Endodermal cell (in vitro differentiated cells): ENCODE data around the gene FBXW7. TPM values are rescaled to one million over a fixed set of nuclear protein-coding genes. Genes with fewer than 3 reads are reported as not detected.

Experiments
- DNase-seq: peaks from one replicate; pipeline ENCODE4 v3.0.0-alpha.2; 2017
- H3K27ac ChIP-seq: 2 replicates; pipeline ENCODE4 v1.5.1; 2013; ENCODE audit warnings: mild to moderate bottlenecking, low read depth, low read length, moderate library complexity
- H3K27me3 ChIP-seq: 2 replicates; pipeline ENCODE4 v1.6.1; 2013; ENCODE audit warnings: mild to moderate bottlenecking, low read length, moderate library complexity; ENCODE audit not compliant: insufficient read depth, control insufficient read depth, poor library complexity, severe bottlenecking
- H3K36me3 ChIP-seq: 2 replicates; pipeline ENCODE4 v1.7.0; 2013; ENCODE audit warnings: mild to moderate bottlenecking, low read length, moderate library complexity; ENCODE audit not compliant: control insufficient read depth, insufficient read depth
- H3K4me1 ChIP-seq: one replicate; pipeline ENCODE4 v1.7.0; 2013; ENCODE audit warnings: low read length; ENCODE audit not compliant: control insufficient read depth, insufficient read depth
- H3K4me3 ChIP-seq: 2 replicates; pipeline ENCODE4 v1.5.1; 2013; ENCODE audit warnings: mild to moderate bottlenecking, low read length, moderate library complexity
- H3K9ac ChIP-seq: 2 replicates; pipeline ENCODE4 v1.6.1; 2013; ENCODE audit warnings: mild to moderate bottlenecking, low read length, moderate library complexity; ENCODE audit not compliant: poor library complexity, severe bottlenecking; ENCODE audit errors: extremely low read depth
- H3K9me3 ChIP-seq: 2 replicates; pipeline ENCODE4 v1.6.1; 2013; ENCODE audit warnings: mild to moderate bottlenecking, low read length, moderate library complexity; ENCODE audit not compliant: control insufficient read depth
- H3K27ac Mint-ChIP-seq: 2 replicates; pipeline ENCODE4 v1.8.0; 2020; ENCODE audit warnings: mixed read lengths
- H3K27me3 Mint-ChIP-seq: 2 replicates; pipeline ENCODE4 v1.8.0; 2021; ENCODE audit warnings: mild to moderate bottlenecking, mixed read lengths; ENCODE audit not compliant: insufficient read depth
- H3K36me3 Mint-ChIP-seq: 2 replicates; pipeline ENCODE4 v1.8.0; 2020; ENCODE audit warnings: low read depth, mixed read lengths
- H3K4me1 Mint-ChIP-seq: 2 replicates; pipeline ENCODE4 v1.8.0; 2020; ENCODE audit warnings: mixed read lengths
- H3K4me3 Mint-ChIP-seq: 2 replicates; pipeline ENCODE4 v1.8.0; 2020; ENCODE audit warnings: mild to moderate bottlenecking, moderate library complexity, mixed read lengths
- H3K9me3 Mint-ChIP-seq: 2 replicates; pipeline ENCODE4 v1.8.0; 2020; ENCODE audit warnings: mild to moderate bottlenecking, mixed read lengths
- WGBS, 2 experiments: methylation state at CpG; one replicate each; pipeline versions ENCODE4 v1.1.5 to v1.1.7; 2013; ENCODE audit warnings: missing lambda C conversion rate in 2 of 2, mixed read lengths in 1 of 2; ENCODE audit not compliant: insufficient coverage in 1 of 2, insufficient read length in 1 of 2; 5-methylcytosine and 5-hydroxymethylcytosine counted together
- microRNA-seq: library from miRNA; unstranded; fragments of <30 nt; microRNA quantifications from one replicate; pipeline ENCODE4 v1.2.0, GENCODE V29; 2020; ENCODE audit warnings: borderline microRNAs expressed
- total RNA-seq, 2 donors: library from RNA; stranded (reverse); fragmentation: NEBNext Ultra II Directional in 1 of 2; extraction: Animal tissue kit (Norgen Biotek cat#: 25700) in 1 of 2; gene quantifications; 2 replicates in 1 of 2; 3 replicates in 1 of 2; pipeline ENCODE4 v1.2.1, GENCODE V29; 2021
- TF ChIP-seq, protein P1 (sequence below): fragments of 200-600 bp; sonication (generic); conservative IDR thresholded peaks from 2 replicates; pipeline ENCODE4 v1.5.0; 2021; ENCODE audit warnings: antibody characterized with exemption, mild to moderate bottlenecking

FBXW7 gene
- total RNA-seq, 2 donors from 2014 or later = 34.3 to 34.4 TPM

GRCh38 chr4:152277333-152277732 lies 258.6 kb downstream of the FBXW7 start:
- H3K27me3 Mint-ChIP-seq = peaks cover 2% of the 10 kb centered on the region
- no peak for DNase-seq
- no peaks in the 10 kb centered on the region for H3K9me3 ChIP-seq
- H3K27ac Mint-ChIP-seq = no peak overlapping the region
- WGBS, 2 experiments = 89 to 90% methylated on average over 2 to 5 of the region's 5 CpGs
- no peak overlapping the region for H3K4me3 ChIP-seq
- H3K27ac ChIP-seq = no peak overlapping the region
- no peak overlapping the region for H3K4me3 Mint-ChIP-seq
- H3K36me3 ChIP-seq = no peaks in the 10 kb centered on the region
- H3K4me1 ChIP-seq = no peaks in the 10 kb centered on the region
- TF ChIP-seq, protein P1, sequence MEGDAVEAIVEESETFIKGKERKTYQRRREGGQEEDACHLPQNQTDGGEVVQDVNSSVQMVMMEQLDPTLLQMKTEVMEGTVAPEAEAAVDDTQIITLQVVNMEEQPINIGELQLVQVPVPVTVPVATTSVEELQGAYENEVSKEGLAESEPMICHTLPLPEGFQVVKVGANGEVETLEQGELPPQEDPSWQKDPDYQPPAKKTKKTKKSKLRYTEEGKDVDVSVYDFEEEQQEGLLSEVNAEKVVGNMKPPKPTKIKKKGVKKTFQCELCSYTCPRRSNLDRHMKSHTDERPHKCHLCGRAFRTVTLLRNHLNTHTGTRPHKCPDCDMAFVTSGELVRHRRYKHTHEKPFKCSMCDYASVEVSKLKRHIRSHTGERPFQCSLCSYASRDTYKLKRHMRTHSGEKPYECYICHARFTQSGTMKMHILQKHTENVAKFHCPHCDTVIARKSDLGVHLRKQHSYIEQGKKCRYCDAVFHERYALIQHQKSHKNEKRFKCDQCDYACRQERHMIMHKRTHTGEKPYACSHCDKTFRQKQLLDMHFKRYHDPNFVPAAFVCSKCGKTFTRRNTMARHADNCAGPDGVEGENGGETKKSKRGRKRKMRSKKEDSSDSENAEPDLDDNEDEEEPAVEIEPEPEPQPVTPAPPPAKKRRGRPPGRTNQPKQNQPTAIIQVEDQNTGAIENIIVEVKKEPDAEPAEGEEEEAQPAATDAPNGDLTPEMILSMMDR = no peak
- H3K27me3 ChIP-seq = no peaks in the 10 kb centered on the region
- H3K4me1 Mint-ChIP-seq = peaks cover 2% of the 10 kb centered on the region
- H3K36me3 Mint-ChIP-seq = no peaks in the 10 kb centered on the region
- H3K9me3 Mint-ChIP-seq = no peaks in the 10 kb centered on the region
- no peak overlapping the region for H3K9ac ChIP-seq

DNA sequence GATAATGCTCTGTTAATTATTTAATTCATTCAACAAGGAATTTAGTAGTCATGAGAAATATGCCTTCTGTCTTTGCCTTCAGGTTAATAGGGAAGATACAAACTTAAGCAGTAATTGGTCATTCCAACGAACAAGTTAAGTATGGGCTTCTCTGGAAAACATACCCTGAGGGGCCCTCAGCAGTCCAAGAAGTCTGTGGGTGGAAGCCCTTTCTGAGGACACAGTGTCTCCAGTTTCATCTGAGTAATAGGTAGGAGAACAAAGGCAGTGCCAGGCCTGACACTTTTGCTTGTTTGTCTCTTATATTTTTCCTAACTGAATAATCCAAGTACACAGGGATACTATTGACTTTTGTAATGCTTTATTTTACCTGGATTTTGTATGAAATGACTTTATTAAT lies 262.5 kb downstream of the FBXW7 start:
- WGBS, 2 experiments = 83 to 100% methylated on average over 1 of the region's 1 CpG

More for the DNA sequence above, 262.5 kb downstream of the FBXW7 start:
- TF ChIP-seq, protein P1 = no peak
- Mint-ChIP-seq H3K36me3 (no peaks in the 10 kb centered on the region), H3K27ac (no peak overlapping the region), H3K4me1 (no peaks in the 10 kb centered on the region), H3K4me3 (no peak overlapping the region), H3K9me3 (no peaks in the 10 kb centered on the region), H3K27me3 (peaks cover 2% of the 10 kb centered on the region)
- H3K9me3 ChIP-seq = no peaks in the 10 kb centered on the region
- no peaks in the 10 kb centered on the region for H3K4me1 ChIP-seq
- no peak overlapping the region for H3K27ac ChIP-seq
- DNase-seq = no peak
- H3K36me3 ChIP-seq = no peaks in the 10 kb centered on the region
- H3K27me3 ChIP-seq = no peaks in the 10 kb centered on the region
- no peak overlapping the region for H3K9ac ChIP-seq
- H3K4me3 ChIP-seq = no peak overlapping the region

Small RNA genes lying within 50 kb of the gene (microRNA-seq; reads per million reads assigned to microRNA genes)
- gene MIR3140 = not detected

Other genes starting within 250 kb of the FBXW7 start
- gene TMEM154, start 143.9 kb upstream of the FBXW7 start, total RNA-seq = 1 to 10 TPM in 1 of 2 donors, under 1 TPM in 1; 0.81 to 1.6 TPM
- gene TIGD4, start 243.6 kb upstream of the FBXW7 start, total RNA-seq = 1 to 10 TPM; 2.1 to 2.9 TPM
- 10 to 100 TPM; 34.3 to 39.4 TPM for gene ARFIP1, start 243.9 kb upstream of the FBXW7 start, total RNA-seq